Measurements from ENCODE around the gene CLEC2A. TPM values are rescaled to one million over a fixed set of nuclear protein-coding genes. Genes with fewer than 3 reads are reported as not detected.

Gene CLEC2A
- total RNA-seq, 4 donors from 2014 or later: not detected

DNA sequence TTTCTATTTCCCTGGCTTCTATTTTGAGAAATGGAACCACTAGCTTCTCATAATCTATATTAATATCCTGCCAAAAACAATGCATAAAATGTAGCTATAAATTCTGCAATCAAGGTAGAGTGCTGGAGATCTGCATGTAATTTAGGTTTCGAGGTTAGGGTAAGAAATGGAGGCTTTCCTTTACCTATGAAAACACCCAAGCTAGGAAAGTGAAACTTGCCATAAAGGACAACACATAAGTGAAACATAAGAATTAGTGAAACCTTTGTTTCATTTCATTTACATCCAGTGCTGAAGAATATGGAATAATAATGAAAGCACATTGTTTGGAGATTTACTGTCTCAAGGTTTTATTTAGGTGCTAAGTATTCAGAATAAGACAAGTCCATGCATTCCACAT lies 9.7 kb downstream of the CLEC2A start:
- Histone ChIP-seq H3K36me3 (no peaks in the 10 kb centered on the region), H3K4me1 (no peaks in the 10 kb centered on the region), H3K27me3 (peaks cover 0 to 10% (median 0%) of the 10 kb centered on the region in 4 donors), H3K9me3 (no peaks in the 10 kb centered on the region), H3K4me3 (no peak overlapping the region), H3K27ac (replicated peaks in 1 of 4) (no peak overlapping the region)
- intact Hi-C loops (cut with DNase I): loop anchor here (10.0 kb wide), 1 partner anchor 108 kb away; no protein-coding TSS in a partner anchor
- 90% methylated on average over 1 of the region's 1 CpG for WGBS
- TF ChIP-seq POLR2AphosphoS5 (IDR thresholded peaks at IDR 0.05) (no peak), EP300 (IDR thresholded peaks at IDR 0.05) (no peak), POLR2A (IDR thresholded peaks at IDR 0.05; ENCODE audit: low read depth) (no peak)
- TF ChIP-seq, protein P1, sequence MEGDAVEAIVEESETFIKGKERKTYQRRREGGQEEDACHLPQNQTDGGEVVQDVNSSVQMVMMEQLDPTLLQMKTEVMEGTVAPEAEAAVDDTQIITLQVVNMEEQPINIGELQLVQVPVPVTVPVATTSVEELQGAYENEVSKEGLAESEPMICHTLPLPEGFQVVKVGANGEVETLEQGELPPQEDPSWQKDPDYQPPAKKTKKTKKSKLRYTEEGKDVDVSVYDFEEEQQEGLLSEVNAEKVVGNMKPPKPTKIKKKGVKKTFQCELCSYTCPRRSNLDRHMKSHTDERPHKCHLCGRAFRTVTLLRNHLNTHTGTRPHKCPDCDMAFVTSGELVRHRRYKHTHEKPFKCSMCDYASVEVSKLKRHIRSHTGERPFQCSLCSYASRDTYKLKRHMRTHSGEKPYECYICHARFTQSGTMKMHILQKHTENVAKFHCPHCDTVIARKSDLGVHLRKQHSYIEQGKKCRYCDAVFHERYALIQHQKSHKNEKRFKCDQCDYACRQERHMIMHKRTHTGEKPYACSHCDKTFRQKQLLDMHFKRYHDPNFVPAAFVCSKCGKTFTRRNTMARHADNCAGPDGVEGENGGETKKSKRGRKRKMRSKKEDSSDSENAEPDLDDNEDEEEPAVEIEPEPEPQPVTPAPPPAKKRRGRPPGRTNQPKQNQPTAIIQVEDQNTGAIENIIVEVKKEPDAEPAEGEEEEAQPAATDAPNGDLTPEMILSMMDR (IDR thresholded peaks at IDR 0.05): no peak
- DNase-seq (ENCODE audit: extremely low spot score): no peak

DNA sequence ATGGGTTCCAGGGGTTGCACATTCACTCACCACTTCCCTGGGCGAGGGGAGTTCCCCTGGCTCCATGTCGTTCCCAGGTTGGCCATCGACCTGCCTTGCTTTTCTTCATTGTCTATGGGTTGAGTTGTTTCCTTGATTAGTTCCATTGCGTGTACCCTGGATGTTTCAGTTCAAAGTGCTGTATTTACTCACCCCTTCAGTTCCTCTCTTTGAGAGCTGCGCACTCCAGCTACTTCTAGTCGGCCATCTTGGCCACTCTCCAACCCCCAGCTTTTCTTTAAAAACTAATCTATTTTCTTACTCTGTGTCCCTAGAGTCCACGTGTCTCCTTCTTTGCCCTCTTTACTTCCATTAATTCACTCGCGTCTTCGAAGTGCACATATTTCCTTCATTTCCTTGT lies 11.7 kb downstream of the CLEC2A start:
- no peak for TF ChIP-seq EP300 (IDR thresholded peaks at IDR 0.05)
- intact Hi-C loops (cut with DNase I): loop anchor here (10.0 kb wide), 1 partner anchor 106 kb away; no protein-coding TSS in a partner anchor
- H3K9me3 ChIP-seq: no peaks in the 10 kb centered on the region
- H3K27me3 ChIP-seq: peaks cover 0 to 10% (median 0%) of the 10 kb centered on the region in 4 donors
- no peak overlapping the region for H3K4me3 ChIP-seq
- no peak overlapping the region for H3K27ac ChIP-seq (replicated peaks in 1 of 4)
- no peaks in the 10 kb centered on the region for H3K4me1 ChIP-seq
- WGBS: 90% methylated on average over 10 of the region's 10 CpGs
- H3K36me3 ChIP-seq: no peaks in the 10 kb centered on the region
- DNase-seq (ENCODE audit: extremely low spot score): no peak

DNA sequence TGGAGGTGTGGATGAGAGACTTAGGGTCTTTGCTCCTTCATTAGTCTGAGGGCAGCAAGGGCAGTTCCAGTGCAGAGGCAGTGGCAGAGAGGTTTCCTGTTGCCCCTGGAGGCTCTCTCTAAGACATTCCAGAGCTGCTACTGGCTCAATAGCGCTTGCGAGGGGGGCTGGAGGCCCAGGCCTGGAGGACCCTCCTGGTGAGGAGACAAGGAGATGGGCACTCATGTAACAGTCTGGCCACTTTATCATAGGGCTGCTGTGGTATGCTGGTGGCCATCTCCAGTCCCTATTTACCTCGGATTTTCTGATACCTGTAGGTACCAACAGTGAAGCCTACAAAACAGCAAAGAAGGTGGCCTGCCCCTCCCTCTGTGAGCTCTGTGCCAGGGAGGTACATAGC lies 12.7 kb downstream of the CLEC2A start:
- TF ChIP-seq EP300 (IDR thresholded peaks at IDR 0.05): no peak
- TF ChIP-seq, protein P1 (IDR thresholded peaks at IDR 0.05): no peak
- no peak for TF ChIP-seq POLR2AphosphoS5 (IDR thresholded peaks at IDR 0.05)
- TF ChIP-seq POLR2A (IDR thresholded peaks at IDR 0.05; ENCODE audit: low read depth): no peak
- Histone ChIP-seq H3K27ac (replicated peaks in 1 of 4) (no peak overlapping the region), H3K4me3 (no peak overlapping the region), H3K9me3 (no peaks in the 10 kb centered on the region), H3K27me3 (peaks cover 0 to 10% (median 0%) of the 10 kb centered on the region in 4 donors), H3K36me3 (no peaks in the 10 kb centered on the region), H3K4me1 (no peaks in the 10 kb centered on the region)
- intact Hi-C loops (cut with DNase I): no loop called here
- 81% methylated on average over 3 of the region's 3 CpGs for WGBS
- DNase-seq (ENCODE audit: extremely low spot score): no peak

DNA sequence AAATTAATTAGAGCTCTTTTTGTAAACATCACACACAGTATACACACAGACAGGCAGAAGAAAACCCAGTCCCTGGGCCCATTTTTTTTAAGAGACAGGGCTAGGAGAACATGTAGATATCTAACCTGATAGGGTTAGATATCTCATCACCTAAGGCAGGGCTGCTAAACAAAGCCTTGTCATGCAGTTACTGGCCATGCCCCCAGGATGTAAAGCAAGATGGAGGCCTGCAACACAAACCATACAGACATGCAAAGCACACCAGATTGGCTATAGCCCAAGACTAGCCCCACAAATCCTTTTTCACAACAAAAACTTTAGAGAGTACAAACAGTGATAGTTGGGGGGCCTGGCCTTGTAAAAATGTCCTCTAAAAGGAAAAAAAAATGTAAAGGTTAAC lies 20.5 kb downstream of the CLEC2A start:
- no peaks in the 10 kb centered on the region for H3K27me3 ChIP-seq
- H3K4me1 ChIP-seq: no peaks in the 10 kb centered on the region
- intact Hi-C loops (cut with DNase I): no loop called here

DNA sequence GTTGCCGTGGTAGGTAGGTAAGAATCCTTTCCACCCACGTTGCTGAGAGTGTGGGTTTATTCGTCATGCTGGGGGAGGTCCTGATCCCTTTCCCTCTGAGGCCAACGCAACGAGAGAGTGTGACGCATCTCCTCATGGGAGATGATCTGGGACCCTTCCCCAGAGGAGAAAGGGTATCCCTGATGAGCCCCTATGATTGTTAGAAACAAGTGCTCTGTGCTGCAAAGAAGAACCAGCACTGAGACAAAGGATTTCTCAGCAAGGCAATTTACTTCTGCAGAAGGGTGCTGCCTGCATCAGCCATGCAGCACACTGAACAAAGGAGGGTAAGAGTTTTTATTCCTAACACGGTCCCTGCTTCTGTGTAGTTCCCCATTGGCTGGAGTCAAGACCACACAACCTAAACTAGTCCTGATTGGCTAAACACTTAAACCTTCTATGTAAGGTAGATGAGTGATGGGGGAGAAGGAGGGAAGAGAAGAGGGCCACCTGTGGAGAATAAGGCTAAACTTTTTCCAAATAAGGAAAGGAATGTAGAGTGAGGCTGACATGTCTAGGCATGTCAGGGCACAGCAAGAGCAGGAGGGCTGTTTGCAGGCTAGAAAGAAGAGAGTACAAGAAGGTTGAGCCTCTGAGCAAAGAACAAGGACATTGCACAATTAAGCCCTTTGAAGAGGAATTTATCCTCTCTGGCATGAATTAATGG lies 21.3 kb downstream of the CLEC2A start:
- no peaks in the 10 kb centered on the region for H3K36me3 ChIP-seq
- WGBS: 80% methylated on average over 7 of the region's 7 CpGs
- no peak for TF ChIP-seq EP300 (IDR thresholded peaks at IDR 0.05)
- no peak for TF ChIP-seq POLR2AphosphoS5 (IDR thresholded peaks at IDR 0.05)
- TF ChIP-seq, protein P1 (IDR thresholded peaks at IDR 0.05): no peak
- no peak for TF ChIP-seq POLR2A (IDR thresholded peaks at IDR 0.05; ENCODE audit: low read depth)
- intact Hi-C loops (cut with DNase I): no loop called here
- H3K9me3 ChIP-seq: peaks cover 0 to 27% (median 24%) of the 10 kb centered on the region in 4 donors
- no peaks in the 10 kb centered on the region for H3K27me3 ChIP-seq
- no peak overlapping the region for H3K27ac ChIP-seq (replicated peaks in 1 of 4)
- no peak overlapping the region for H3K4me3 ChIP-seq
- no peak for DNase-seq (ENCODE audit: extremely low spot score)
- no peaks in the 10 kb centered on the region for H3K4me1 ChIP-seq

More for the DNA sequence above, 20.5 kb downstream of the CLEC2A start:
- TF ChIP-seq POLR2AphosphoS5 (IDR thresholded peaks at IDR 0.05): no peak
- TF ChIP-seq, protein P1 (IDR thresholded peaks at IDR 0.05): no peak
- no peak for TF ChIP-seq EP300 (IDR thresholded peaks at IDR 0.05)
- TF ChIP-seq POLR2A (IDR thresholded peaks at IDR 0.05; ENCODE audit: low read depth): no peak
- DNase-seq (ENCODE audit: extremely low spot score): no peak
- H3K36me3 ChIP-seq: no peaks in the 10 kb centered on the region
- H3K9me3 ChIP-seq: peaks cover 0 to 27% (median 24%) of the 10 kb centered on the region in 4 donors
- H3K27ac ChIP-seq (replicated peaks in 1 of 4): no peak overlapping the region
- no peak overlapping the region for H3K4me3 ChIP-seq

All from esophagus muscularis mucosa (tissue), 4 donors.